Prostate gland (tissue), 2 donors: ENCODE data around the gene EIF3J. TPM values are rescaled to one million over a fixed set of nuclear protein-coding genes. Genes with fewer than 3 reads are reported as not detected.

ENCODE experiments used
- DNase-seq: peaks from one replicate; pipeline ENCODE4 v3.0.0-alpha.2; 2019; ENCODE audit warnings: low spot score
- H3K27ac ChIP-seq, 2 donors: fragments of 200-600 bp; sonication (generic); 2 replicates each; pipeline ENCODE4 v1.5.1; 2017 to 2019
- H3K27me3 ChIP-seq: fragments of 200-600 bp; sonication (generic); replicated peaks from 2 replicates; pipeline ENCODE4 v1.5.1; 2019; ENCODE audit not compliant: insufficient read depth
- H3K36me3 ChIP-seq, 2 donors: fragments of 200-600 bp; sonication (generic); 1 replicate in 1 of 2; 2 replicates in 1 of 2; pipeline versions ENCODE4 v1.5.1 to v1.8.1; 2017 to 2019
- H3K4me1 ChIP-seq: fragments of 200-600 bp; sonication (generic); replicated peaks from 2 replicates; pipeline ENCODE4 v1.5.1; 2019
- H3K4me3 ChIP-seq, 2 donors: fragments of 200-600 bp; sonication (generic); 2 replicates each; pipeline ENCODE4 v1.5.1; 2017 to 2019
- H3K9me3 ChIP-seq: fragments of 200-600 bp; sonication (generic); 2 replicates; pipeline ENCODE4 v1.5.1; 2017
- CTCF ChIP-seq, 4 experiments: fragments of 200-600 bp in 2 of 4; fragments of 450-650 bp in 2 of 4; sonication (generic) in 2 of 4; IDR thresholded peaks; 1 replicate in 3 of 4; 2 replicates in 1 of 4; pipeline ENCODE4 v1.5.1; 2016 to 2019; ENCODE audit warnings: antibody characterized with exemption in 4 of 4, mild to moderate bottlenecking in 2 of 4, moderate library complexity in 2 of 4
- POLR2A ChIP-seq: fragments of 450-650 bp; IDR thresholded peaks from one replicate; pipeline ENCODE4 v1.6.1; 2016; ENCODE audit warnings: antibody characterized with exemption, mild to moderate bottlenecking
- POLR2AphosphoS5 ChIP-seq: sonication (generic); formaldehyde crosslinking; IDR thresholded peaks from one replicate; pipeline ENCODE4 v1.6.1; 2017; ENCODE audit warnings: antibody characterized with exemption
- WGBS: methylation state at CpG from one replicate; pipeline ENCODE4 v1.1.5; 2018; 5-methylcytosine and 5-hydroxymethylcytosine counted together
- intact Hi-C: fragments of 100-400 bp; cut with DNase I; formaldehyde crosslinking; loops from one replicate; pipeline ENCODE4 v1.14.2; 2022
- total RNA-seq, 2 donors: library from RNA; depleted of rRNA; stranded (reverse); fragments of >200 nt; gene quantifications; one replicate each; pipeline ENCODE4 v1.1.0, GENCODE V29; 2016

EIF3J gene
- total RNA-seq, 2 donors from 2014 or later: 33.1 to 51.7 TPM

GRCh38 chr15:44492672-44493071, 44.3 kb upstream of the EIF3J start:
- TF ChIP-seq POLR2A: no peak
- TF ChIP-seq CTCF (IDR thresholded peaks at IDR 0.05): no peak
- no peak for TF ChIP-seq POLR2AphosphoS5
- intact Hi-C loops: no loop called here
- Histone ChIP-seq H3K9me3 (no peaks in the 10 kb centered on the region), H3K27me3 (no peaks in the 10 kb centered on the region), H3K27ac (no peak overlapping the region), H3K4me3 (no peak overlapping the region), H3K4me1 (no peaks in the 10 kb centered on the region), H3K36me3 (no peaks in the 10 kb centered on the region)
- 83% methylated on average over 3 of the region's 3 CpGs for WGBS
- DNase-seq: no peak

- Histone ChIP-seq H3K27ac (no peak overlapping the region), H3K4me1 (no peaks in the 10 kb centered on the region), H3K9me3 (no peaks in the 10 kb centered on the region), H3K27me3 (no peaks in the 10 kb centered on the region), H3K4me3 (no peak overlapping the region), H3K36me3 (no peaks in the 10 kb centered on the region)
- DNase-seq: no peak
- WGBS: 97% methylated on average over 8 of the region's 8 CpGs
- intact Hi-C loops: no loop called here
- no peak for TF ChIP-seq POLR2AphosphoS5
- TF ChIP-seq POLR2A: no peak
- TF ChIP-seq CTCF (IDR thresholded peaks at IDR 0.05): no peak
Observed at GRCh38 chr15:44495562-44495961, 41.4 kb upstream of the EIF3J start.

- Histone ChIP-seq H3K36me3 (peaks cover 0 to 7% of the 10 kb centered on the region in 2 donors), H3K4me1 (no peaks in the 10 kb centered on the region), H3K4me3 (no peak overlapping the region), H3K27me3 (no peaks in the 10 kb centered on the region), H3K27ac (no peak overlapping the region), H3K9me3 (no peaks in the 10 kb centered on the region)
- intact Hi-C loops: no loop called here
- no peak for DNase-seq
- no peak for TF ChIP-seq POLR2A
- TF ChIP-seq CTCF (IDR thresholded peaks at IDR 0.05): no peak
- no peak for TF ChIP-seq POLR2AphosphoS5
- WGBS: 80% methylated on average over 3 of the region's 3 CpGs
Observed at GRCh38 chr15:44500555-44500954, 36.4 kb upstream of the EIF3J start.

GRCh38 chr15:44501768-44502366, 35.1 kb upstream of the EIF3J start:
- Histone ChIP-seq H3K36me3 (peaks cover 0 to 7% of the 10 kb centered on the region in 2 donors), H3K27ac (no peak overlapping the region), H3K4me3 (no peak overlapping the region), H3K9me3 (no peaks in the 10 kb centered on the region), H3K4me1 (no peaks in the 10 kb centered on the region), H3K27me3 (no peaks in the 10 kb centered on the region)
- WGBS: 77% methylated on average over 3 of the region's 3 CpGs
- intact Hi-C loops: no loop called here
- no peak for DNase-seq
- TF ChIP-seq CTCF (IDR thresholded peaks at IDR 0.05): peak in 2 of 4 experiments; percentile 46 to 68
- no peak for TF ChIP-seq POLR2A
- TF ChIP-seq POLR2AphosphoS5: no peak

GRCh38 chr15:44516436-44516835, 20.5 kb upstream of the EIF3J start:
- H3K36me3 ChIP-seq: no peaks in the 10 kb centered on the region

More at GRCh38 chr15:44516436-44516835, 20.5 kb upstream of the EIF3J start:
- Histone ChIP-seq H3K4me1 (no peaks in the 10 kb centered on the region), H3K9me3 (no peaks in the 10 kb centered on the region), H3K4me3 (no peak overlapping the region), H3K27ac (no peak overlapping the region), H3K27me3 (no peaks in the 10 kb centered on the region)
- intact Hi-C loops: no loop called here
- TF ChIP-seq POLR2A: no peak
- no peak for TF ChIP-seq CTCF (IDR thresholded peaks at IDR 0.05)
- no peak for TF ChIP-seq POLR2AphosphoS5
- DNase-seq: no peak
